ENCODE data around the gene SESN1. TPM values are rescaled to one million over a fixed set of nuclear protein-coding genes. Genes with fewer than 3 reads are reported as not detected.

The SESN1 gene
- total and polyA plus RNA-seq, 9 of the 15 experiments (the other 6 are each of a cell fraction or from before 2014, with no cell fraction given) = 3.1 to 13.0 (median 7.4) TPM

DNA sequence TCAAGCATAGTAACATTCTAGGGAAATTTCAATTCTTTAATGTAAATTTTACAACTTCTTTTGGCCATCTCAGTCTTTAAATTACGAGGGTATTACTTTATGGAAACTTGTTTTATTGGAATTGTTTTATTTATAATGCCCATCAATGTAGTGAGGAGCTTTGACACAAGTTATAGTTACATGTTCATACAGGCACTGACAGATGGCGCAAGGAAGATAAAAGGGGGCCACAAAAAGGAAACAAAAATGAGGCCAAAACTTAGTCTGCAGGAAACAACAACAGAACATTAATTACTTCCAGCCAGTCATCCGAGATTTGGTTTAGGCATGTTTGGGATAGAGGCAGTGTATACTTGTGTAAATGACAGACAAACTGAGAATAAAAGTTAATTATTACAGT lies 18.3 kb downstream of the SESN1 start:
- BruUV-seq (replicated peaks) = no TSS peak
- H3K4me2 ChIP-seq (ENCODE audit: insufficient read depth, low read length) = no peak overlapping the region
- H3K9me1 ChIP-seq (ENCODE audit: control insufficient read depth, insufficient read depth, low read length) = peaks cover 3% of the 10 kb centered on the region
- FAIRE-seq (no peak), ATAC-seq (no peak), DNase-seq (ENCODE audit: extremely low read depth in 1 of 4, low spot score in 3 of 4) (no peak)
- no peak overlapping the region for H3K4me3 ChIP-seq
- no peak overlapping the region for H3K27ac ChIP-seq (ENCODE audit: extremely low read depth, low read depth, low read length)
- H3K9me3 ChIP-seq (replicated peaks; ENCODE audit: control insufficient read depth, insufficient read depth, low read depth, low read length) = no peaks in the 10 kb centered on the region
- WGBS (ENCODE audit: insufficient coverage, low coverage, missing lambda C conversion rate) = 25% methylated on average over 3 of the region's 3 CpGs
- H4K20me1 ChIP-seq (replicated peaks; ENCODE audit: control insufficient read depth, insufficient read depth, low read length) = no peaks in the 10 kb centered on the region
- no peak overlapping the region for H3K9ac ChIP-seq (ENCODE audit: insufficient read depth in 1 of 2, low read depth in 2 of 2, low read length in 2 of 2)
- intact Hi-C loops (cut with micrococcal nuclease) (no loop called here), in situ Hi-C loops (cut with MboI) (no loop called here)
- no peaks in the 10 kb centered on the region; a peak in 2 of 5 replicates for H3K4me1 ChIP-seq (replicated peaks in 1 of 2; ENCODE audit: control insufficient read depth in 2 of 2, insufficient read depth in 2 of 2, low read length in 2 of 2)
- POLR2A ChIA-PET = no interaction called here
- TF ChIP-seq STAG1 (CRISPR knock-in tag; IDR thresholded peaks at IDR 0.05; ENCODE audit: borderline replicate concordance) (no peak), ZNF354B (CRISPR knock-in tag; IDR thresholded peaks at IDR 0.05) (no peak), MECOM (CRISPR knock-in tag; IDR thresholded peaks at IDR 0.05) (no peak), TCF3 (CRISPR knock-in tag; IDR thresholded peaks at IDR 0.05) (0 out of 2 replicates have a peak, but pooled peaks have one; percentile 27), TCFL5 (CRISPR knock-in tag; conservative IDR thresholded peaks at IDR 0.05) (no peak), RAD21 (CRISPR knock-in tag; conservative IDR thresholded peaks at IDR 0.05 in 1 of 2, IDR thresholded peaks at IDR 0.05 in 1 of 2) (0 out of 4 replicates have a peak, but pooled peaks of 1 of the 2 experiments have one; percentile 15), PRPF4 (IDR thresholded peaks at IDR 0.05; ENCODE audit: insufficient read depth, low read depth, low read length, poor library complexity, severe bottlenecking) (no peak), ZNF707 (CRISPR knock-in tag; conservative IDR thresholded peaks at IDR 0.05) (no peak), ZNF561 (CRISPR knock-in tag; conservative IDR thresholded peaks at IDR 0.05) (no peak), GATA2 (CRISPR knock-in tag; IDR thresholded peaks at IDR 0.05) (0 out of 2 replicates have a peak, but pooled peaks have one; percentile 22), ESRRA (IDR thresholded peaks at IDR 0.05; ENCODE audit: borderline replicate concordance, low read depth) (no peak), TFAM (CRISPR knock-in tag; conservative IDR thresholded peaks at IDR 0.05) (no peak)
- TF ChIP-seq, protein P1, sequence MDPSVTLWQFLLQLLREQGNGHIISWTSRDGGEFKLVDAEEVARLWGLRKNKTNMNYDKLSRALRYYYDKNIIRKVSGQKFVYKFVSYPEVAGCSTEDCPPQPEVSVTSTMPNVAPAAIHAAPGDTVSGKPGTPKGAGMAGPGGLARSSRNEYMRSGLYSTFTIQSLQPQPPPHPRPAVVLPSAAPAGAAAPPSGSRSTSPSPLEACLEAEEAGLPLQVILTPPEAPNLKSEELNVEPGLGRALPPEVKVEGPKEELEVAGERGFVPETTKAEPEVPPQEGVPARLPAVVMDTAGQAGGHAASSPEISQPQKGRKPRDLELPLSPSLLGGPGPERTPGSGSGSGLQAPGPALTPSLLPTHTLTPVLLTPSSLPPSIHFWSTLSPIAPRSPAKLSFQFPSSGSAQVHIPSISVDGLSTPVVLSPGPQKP (CRISPR knock-in tag; IDR thresholded peaks at IDR 0.05) = no peak
- TF ChIP-seq, protein P2, sequence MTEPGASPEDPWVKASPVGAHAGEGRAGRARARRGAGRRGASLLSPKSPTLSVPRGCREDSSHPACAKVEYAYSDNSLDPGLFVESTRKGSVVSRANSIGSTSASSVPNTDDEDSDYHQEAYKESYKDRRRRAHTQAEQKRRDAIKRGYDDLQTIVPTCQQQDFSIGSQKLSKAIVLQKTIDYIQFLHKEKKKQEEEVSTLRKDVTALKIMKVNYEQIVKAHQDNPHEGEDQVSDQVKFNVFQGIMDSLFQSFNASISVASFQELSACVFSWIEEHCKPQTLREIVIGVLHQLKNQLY (CRISPR knock-in tag; conservative IDR thresholded peaks at IDR 0.05) = no peak
- TF ChIP-seq, protein P3, sequence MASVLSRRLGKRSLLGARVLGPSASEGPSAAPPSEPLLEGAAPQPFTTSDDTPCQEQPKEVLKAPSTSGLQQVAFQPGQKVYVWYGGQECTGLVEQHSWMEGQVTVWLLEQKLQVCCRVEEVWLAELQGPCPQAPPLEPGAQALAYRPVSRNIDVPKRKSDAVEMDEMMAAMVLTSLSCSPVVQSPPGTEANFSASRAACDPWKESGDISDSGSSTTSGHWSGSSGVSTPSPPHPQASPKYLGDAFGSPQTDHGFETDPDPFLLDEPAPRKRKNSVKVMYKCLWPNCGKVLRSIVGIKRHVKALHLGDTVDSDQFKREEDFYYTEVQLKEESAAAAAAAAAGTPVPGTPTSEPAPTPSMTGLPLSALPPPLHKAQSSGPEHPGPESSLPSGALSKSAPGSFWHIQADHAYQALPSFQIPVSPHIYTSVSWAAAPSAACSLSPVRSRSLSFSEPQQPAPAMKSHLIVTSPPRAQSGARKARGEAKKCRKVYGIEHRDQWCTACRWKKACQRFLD (CRISPR knock-in tag; IDR thresholded peaks at IDR 0.05) = no peak
- TF ChIP-seq, protein P4, sequence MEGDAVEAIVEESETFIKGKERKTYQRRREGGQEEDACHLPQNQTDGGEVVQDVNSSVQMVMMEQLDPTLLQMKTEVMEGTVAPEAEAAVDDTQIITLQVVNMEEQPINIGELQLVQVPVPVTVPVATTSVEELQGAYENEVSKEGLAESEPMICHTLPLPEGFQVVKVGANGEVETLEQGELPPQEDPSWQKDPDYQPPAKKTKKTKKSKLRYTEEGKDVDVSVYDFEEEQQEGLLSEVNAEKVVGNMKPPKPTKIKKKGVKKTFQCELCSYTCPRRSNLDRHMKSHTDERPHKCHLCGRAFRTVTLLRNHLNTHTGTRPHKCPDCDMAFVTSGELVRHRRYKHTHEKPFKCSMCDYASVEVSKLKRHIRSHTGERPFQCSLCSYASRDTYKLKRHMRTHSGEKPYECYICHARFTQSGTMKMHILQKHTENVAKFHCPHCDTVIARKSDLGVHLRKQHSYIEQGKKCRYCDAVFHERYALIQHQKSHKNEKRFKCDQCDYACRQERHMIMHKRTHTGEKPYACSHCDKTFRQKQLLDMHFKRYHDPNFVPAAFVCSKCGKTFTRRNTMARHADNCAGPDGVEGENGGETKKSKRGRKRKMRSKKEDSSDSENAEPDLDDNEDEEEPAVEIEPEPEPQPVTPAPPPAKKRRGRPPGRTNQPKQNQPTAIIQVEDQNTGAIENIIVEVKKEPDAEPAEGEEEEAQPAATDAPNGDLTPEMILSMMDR (IDR thresholded peaks at IDR 0.05 in 2 of 3, conservative IDR thresholded peaks at IDR 0.05 in 1 of 3; ENCODE audit: insufficient read depth in 2 of 3, low read depth in 1 of 3, low read length in 3 of 3) = 0 out of 6 replicates have a peak, but pooled peaks of 1 of the 3 experiments have one; percentile 7
- H3K27me3 ChIP-seq (ENCODE audit: control insufficient read depth in 2 of 2, insufficient read depth in 2 of 2, low read length in 2 of 2) = no peaks in the 10 kb centered on the region
- no peak overlapping the region for H2AFZ ChIP-seq (ENCODE audit: low read depth, low read length)
- H3K79me2 ChIP-seq (ENCODE audit: control insufficient read depth, insufficient read depth, low read length) = no peaks in the 10 kb centered on the region
- H3K36me3 ChIP-seq (ENCODE audit: control insufficient read depth, insufficient read depth, low read length) = no peaks in the 10 kb centered on the region
- CTCF ChIA-PET (ENCODE audit: low intra/inter-chr PET ratio) = no interaction called here
